OCI-M1 (cell line): ENCODE results near the gene DCTPP1.
"Not testable (repeated sequence)": the region's sequence is repeated elsewhere in the genome, so short reads cannot be mapped to it uniquely, and the experiment has no call there.

Source experiments
- DNase-seq: peaks from one replicate; lab custom pipeline; 2025; lab: John Stamatoyannopoulos, UW

The DCTPP1 gene

GRCh38 chr16:30413112-30413806 lies 16.6 kb downstream of the DCTPP1 start:
- no peak for DNase-seq

GRCh38 chr16:30409125-30410060 lies 20.4 kb downstream of the DCTPP1 start:
- DNase-seq, result peak; percentile 96

DNA sequence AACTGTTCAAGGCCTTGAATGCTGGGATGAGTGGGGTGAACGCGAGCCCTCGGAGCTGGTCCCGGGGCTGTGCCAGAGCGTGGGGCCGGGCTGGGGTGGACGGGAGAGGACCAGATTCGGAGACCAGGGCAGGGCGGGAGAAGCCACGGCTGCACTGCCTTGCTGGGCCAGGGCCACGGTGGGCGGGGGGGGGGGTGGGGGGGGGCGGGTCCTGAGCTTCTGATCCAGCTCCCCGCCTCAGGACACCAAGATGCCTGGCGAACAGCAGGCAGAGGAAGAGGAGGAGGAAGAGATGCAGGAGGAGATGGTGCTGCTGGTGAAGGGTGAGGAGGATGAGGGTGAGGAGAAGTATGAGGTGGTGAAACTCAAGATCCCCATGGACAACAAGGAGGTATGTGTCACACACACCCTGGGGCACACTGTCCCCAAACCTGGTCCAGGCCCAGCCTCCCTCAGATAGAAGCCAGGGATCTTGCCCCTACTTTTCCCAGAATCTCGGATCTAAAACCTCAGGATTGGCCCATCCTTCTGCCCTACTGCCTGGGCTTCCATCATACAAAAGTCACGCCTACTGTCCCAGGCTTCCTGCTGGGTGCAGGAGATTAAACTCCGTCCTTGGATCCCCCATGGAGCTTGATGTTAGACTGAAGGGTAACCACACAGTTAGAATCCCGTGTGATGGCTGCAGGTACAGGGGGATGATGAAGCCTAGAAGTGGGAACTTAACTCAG lies 21.9 kb downstream of the DCTPP1 start:
- no peak for DNase-seq

DNA sequence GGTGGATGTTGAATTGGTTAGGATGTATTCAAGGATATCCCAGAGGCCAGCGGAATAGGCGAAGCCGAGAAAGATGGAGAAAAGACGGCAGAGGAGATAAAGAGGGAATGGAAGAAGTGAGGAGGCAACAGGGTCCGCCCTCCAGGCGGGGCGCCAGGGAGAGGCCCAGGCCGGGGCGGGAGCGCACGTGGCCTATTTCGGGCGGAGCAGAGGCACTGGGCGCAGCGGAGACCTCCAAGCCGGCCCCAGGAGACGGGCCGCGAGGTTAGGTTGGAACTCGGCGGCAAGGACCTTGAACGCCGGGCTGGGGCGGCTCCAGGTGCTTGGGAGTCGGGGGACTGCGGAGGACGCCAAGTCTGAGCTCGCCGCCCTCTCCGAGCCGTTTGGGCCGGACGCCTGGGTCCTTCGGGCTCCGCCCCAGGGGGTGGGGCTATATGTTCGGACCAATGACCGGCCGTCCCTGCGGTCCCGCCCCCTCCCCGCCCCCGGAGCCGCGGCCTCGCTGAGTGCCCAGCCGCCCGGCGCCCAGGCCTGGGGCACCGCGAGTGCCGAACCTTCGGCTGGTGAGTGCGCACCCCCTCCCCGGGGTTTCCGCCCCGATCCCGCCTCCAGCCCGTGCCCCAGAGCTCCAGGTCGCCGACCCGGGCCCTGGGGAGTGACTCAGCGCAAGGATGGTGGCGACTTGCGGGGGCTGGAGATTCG lies 22.6 kb downstream of the DCTPP1 start, which contains the start of gene ZNF771:
TSS of gene ZNF771 (plus strand) at position 505 of the 702 bp plus-strand sequence. CDS start 448 bp downstream, outside the sequence.
- peak; percentile 97 for DNase-seq

DNA sequence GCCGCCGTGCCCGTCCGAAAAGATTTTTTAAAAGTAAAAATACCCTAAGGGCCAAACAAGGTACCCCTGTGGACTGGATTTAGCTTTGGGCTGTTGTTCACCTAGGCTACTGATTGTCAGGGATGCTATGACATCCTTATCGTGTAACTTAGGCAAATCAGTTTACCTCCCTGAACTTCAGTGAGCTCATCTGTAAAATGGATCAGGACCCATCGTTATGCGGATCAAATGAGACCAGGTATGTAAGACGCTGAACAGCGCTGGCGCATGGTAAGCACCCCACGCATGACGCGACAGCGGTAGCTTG lies 23.1 kb downstream of the DCTPP1 start:
- no peak for DNase-seq

DNA sequence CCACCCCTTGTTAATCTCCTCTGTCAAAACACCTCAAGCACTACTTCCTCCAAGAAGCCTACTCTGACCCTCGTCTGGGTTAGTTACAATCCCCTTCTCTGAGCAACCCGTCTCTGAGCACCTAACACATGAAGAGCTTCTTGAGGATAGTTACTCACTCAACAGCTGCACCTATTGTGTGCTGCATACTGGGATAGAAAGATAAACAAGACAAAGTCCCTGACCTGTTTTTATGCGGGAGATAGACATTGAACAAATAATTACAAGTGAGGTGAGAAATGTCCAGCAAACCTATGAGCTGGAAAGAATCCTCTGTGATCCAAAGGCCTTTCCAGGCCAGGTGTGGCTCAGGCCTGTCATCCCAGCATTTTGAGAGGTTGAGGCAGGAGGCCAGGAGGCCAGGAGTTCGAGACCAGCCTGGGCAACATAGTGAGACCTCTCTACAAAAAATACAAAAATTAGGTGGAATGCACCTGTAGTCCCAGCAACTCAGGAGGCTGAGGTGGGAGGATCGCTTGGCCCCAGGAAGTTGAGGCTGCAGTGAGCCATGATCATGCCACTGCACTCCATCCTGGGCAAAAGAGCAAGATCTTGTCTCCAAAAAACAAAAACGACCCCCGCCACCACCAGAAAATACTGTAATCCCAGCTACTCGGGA lies 27.9 kb downstream of the DCTPP1 start:
- no peak for DNase-seq

DNA sequence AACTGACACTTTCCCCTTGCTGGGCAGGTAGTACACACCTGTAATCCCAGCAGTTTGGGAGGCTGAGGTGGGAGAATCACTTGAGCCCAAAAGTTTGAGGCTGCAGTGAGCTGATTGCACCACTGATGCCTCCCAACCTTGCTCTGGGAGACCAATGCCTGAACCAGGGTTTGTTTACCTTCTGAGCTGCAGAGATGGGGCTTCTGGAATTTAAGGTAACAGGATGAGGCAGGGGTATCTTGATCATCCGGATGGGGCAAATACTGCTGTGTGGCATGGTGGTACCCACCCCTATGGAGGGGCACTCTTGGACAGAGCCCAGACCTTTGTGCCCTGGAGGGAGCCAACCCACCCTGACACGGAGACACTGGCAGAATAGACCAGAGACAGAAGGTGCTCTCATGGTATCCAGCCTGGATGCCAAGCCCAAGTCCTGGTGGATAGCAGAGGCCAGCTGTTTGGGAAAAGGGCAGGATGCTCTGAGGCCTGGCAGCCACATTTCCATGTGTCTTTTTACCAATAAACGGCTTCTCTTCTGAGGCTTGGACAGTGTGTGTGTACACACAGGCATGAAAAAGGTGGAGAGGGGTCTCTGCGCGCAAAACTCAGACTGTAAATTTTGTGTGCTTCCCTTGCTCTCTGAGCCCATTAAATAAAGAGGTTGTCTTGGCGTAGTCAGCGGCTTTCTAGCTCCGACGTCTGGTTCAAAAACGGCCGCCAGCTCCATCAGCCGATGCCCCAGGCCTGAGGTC lies 30.2 kb downstream of the DCTPP1 start:
- DNase-seq, result no peak

DNA sequence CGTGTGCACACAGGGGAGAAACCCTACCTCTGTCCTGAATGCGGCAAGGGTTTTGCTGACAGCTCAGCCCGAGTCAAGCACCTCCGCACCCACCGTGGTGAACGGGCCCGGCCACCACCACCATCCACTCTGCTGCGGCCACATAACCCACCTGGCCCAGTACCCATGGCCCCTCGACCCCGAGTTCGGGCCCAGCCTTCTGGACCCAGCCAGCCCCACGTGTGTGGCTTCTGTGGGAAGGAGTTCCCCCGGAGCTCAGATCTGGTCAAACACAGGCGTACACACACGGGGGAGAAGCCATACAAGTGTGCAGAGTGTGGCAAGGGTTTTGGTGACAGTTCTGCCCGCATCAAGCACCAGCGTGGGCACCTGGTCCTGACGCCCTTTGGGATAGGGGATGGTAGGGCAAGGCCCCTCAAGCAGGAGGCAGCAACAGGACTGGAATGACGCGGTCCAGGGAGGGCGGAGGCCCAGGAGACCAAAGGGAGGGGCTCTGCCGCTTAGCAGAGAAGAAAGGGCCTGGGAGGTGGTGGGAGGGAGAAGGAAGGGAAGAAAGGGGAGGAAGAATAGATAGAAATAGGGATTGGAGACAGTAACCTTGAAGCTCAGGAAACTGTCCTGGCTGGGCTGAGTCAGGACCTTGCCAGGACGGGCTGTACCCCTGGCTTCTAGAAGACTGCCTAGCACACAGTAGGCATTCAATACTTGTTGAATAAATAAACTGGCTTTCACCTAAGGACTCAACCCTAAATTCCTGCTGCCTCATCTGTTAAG lies 31.0 kb downstream of the DCTPP1 start:
- no peak for DNase-seq

- DNase-seq, result no peak
These were observed 31.8 kb downstream of the DCTPP1 start for GRCh38 chr16:30397776-30398660.

GRCh38 chr16:30397056-30397455 lies 32.8 kb downstream of the DCTPP1 start:
- DNase-seq, result peak; percentile 49

DNA sequence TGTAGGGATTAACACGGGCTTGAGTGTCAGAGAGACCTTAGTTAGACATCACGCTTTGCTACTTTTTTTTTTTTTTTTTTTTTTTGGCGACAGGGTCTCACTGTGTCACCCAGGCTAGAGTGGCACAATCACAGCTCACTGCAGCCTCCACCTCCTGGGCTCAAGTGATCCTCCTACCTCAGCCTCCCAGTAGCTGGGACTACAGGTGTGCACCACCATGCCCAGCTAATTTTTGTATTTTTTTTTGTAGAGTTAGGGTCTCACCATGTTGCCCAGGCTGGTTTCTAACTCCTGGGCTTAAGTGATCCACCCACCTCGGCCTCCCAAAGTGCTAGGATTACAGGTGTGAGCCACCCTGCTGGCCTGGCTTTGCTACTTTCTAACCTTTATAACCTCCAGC lies 33.2 kb downstream of the DCTPP1 start:
- not testable (repeated sequence) for DNase-seq

- DNase-seq, result peak; percentile 72
These were observed 33.7 kb downstream of the DCTPP1 start for GRCh38 chr16:30395992-30396585.

- peak; percentile 97 for DNase-seq
These were observed 34.5 kb downstream of the DCTPP1 start, which contains the start of gene ZNF48 for GRCh38 chr16:30395155-30395991. TSS of gene ZNF48 (plus strand) at chr16:30395420. CDS start at chr16:30395795, 375 bp downstream.

- peak; percentile 72 for DNase-seq
These were observed 35.2 kb downstream of the DCTPP1 start for GRCh38 chr16:30394592-30395154.

DNA sequence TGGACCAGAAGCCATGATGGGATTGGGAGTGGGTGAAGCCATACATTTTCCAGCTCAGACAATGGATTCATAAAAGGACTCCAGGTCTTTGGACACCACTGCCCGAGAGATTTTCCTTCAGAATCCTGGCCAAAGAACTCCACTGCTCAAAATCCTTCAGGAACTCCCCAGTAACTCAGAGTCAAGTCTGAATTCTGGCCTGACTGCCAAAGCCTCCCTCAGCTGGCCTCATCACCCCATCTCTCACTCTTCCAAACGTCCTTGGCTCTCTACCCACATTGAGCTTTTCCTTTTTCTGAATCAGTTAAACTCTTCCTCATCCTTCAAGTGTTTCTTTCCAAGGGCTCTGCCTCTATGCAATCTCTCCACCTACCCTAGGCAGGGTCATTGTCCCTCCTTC lies 46.3 kb downstream of the DCTPP1 start:
- DNase-seq, result no peak

- DNase-seq, result no peak
These were observed 47.5 kb downstream of the DCTPP1 start, which contains the start of gene SEPTIN1 for GRCh38 chr16:30382111-30382881. TSS of gene SEPTIN1 (minus strand) at chr16:30382561. CDS start at chr16:30382542, 19 bp downstream.
